RPMI7951 (cell line): ENCODE results near the gene FBLN1. TPM values are rescaled to one million over a fixed set of nuclear protein-coding genes. Genes with fewer than 3 reads are reported as not detected.
"Not testable (repeated sequence)": the region's sequence is repeated elsewhere in the genome, so short reads cannot be mapped to it uniquely, and the experiment has no call there.

Source experiments
- DNase-seq: peaks from one replicate; pipeline ENCODE4 v3.0.0-alpha.2; 2012; ENCODE audit warnings: low read depth
- total RNA-seq: library from RNA; depleted of rRNA; stranded (reverse); fragments of >200 nt; shearing (Covaris generic); gene quantifications from 2 replicates; pipeline ENCODE4 v1.2.3, GENCODE V29; 2014

FBLN1 gene
- total RNA-seq, 1 experiment from 2014 or later = 1.7 TPM

- no peak for DNase-seq
Observed at GRCh38 chr22:45476814-45477213, 25.9 kb upstream of the FBLN1 start.

- no peak for DNase-seq
Observed at GRCh38 chr22:45477366-45478107, 25.1 kb upstream of the FBLN1 start.

GRCh38 chr22:45478108-45478771 is 24.4 kb upstream of the FBLN1 start:
- no peak for DNase-seq

- no peak for DNase-seq
Observed at GRCh38 chr22:45480717-45481116, 22.0 kb upstream of the FBLN1 start.

GRCh38 chr22:45481661-45482060 is 21.0 kb upstream of the FBLN1 start:
- no peak for DNase-seq

- no peak for DNase-seq
Observed at GRCh38 chr22:45482169-45482568, 20.5 kb upstream of the FBLN1 start.

GRCh38 chr22:45483319-45483718 is 19.4 kb upstream of the FBLN1 start:
- DNase-seq = no peak

GRCh38 chr22:45483918-45484499 is 18.7 kb upstream of the FBLN1 start:
- no peak for DNase-seq

- no peak for DNase-seq
Observed at GRCh38 chr22:45484742-45485141, 17.9 kb upstream of the FBLN1 start.

- DNase-seq = no peak
Observed at GRCh38 chr22:45485261-45485660, 17.4 kb upstream of the FBLN1 start.

- DNase-seq = no peak
Observed at GRCh38 chr22:45488764-45489370, 13.8 kb upstream of the FBLN1 start.

- no peak for DNase-seq
Observed at GRCh38 chr22:45490836-45491235, 11.8 kb upstream of the FBLN1 start.

- DNase-seq = no peak
Observed at GRCh38 chr22:45491841-45492240, 10.8 kb upstream of the FBLN1 start.

GRCh38 chr22:45493286-45493771 is 9.4 kb upstream of the FBLN1 start:
- DNase-seq = no peak

- DNase-seq = not testable (repeated sequence)
Observed at GRCh38 chr22:45494306-45494705, 8.4 kb upstream of the FBLN1 start.

GRCh38 chr22:45495616-45496015 is 7.1 kb upstream of the FBLN1 start:
- not testable (repeated sequence) for DNase-seq

GRCh38 chr22:45496451-45496941 is 6.2 kb upstream of the FBLN1 start:
- no peak for DNase-seq

- DNase-seq = no peak
Observed at GRCh38 chr22:45497351-45498145, 5.1 kb upstream of the FBLN1 start.

GRCh38 chr22:45499746-45500145 is 2.9 kb upstream of the FBLN1 start:
- no peak for DNase-seq

- DNase-seq = no peak
Observed at GRCh38 chr22:45503050-45503815, 550 bp downstream of the FBLN1 start.
